Loucy (cell line): ENCODE data around the gene RGR.

ENCODE experiments used
- H2AFZ ChIP-seq: fragments of 200-600 bp; sonication (generic); 2 replicates; pipeline ENCODE4 v1.6.0; 2016; ENCODE audit warnings: antibody characterized with exemption, mild to moderate bottlenecking, low read length, moderate library complexity
- H3F3A ChIP-seq: fragments of 200-600 bp; 2 replicates; pipeline ENCODE4 v1.6.0; 2016; ENCODE audit warnings: antibody characterized with exemption, low read depth, mild to moderate bottlenecking
- H3K27me3 ChIP-seq: fragments of 200-600 bp; sonication (generic); 2 replicates; pipeline ENCODE4 v1.6.1; 2014; ENCODE audit warnings: low read length, mild to moderate bottlenecking; ENCODE audit not compliant: insufficient read depth, poor library complexity, severe bottlenecking
- H3K36me3 ChIP-seq: fragments of 200-600 bp; sonication (generic); 2 replicates; pipeline ENCODE4 v1.6.1; 2016; ENCODE audit warnings: low read length; ENCODE audit not compliant: insufficient read depth
- H3K4me1 ChIP-seq: fragments of 200-600 bp; sonication (generic); 2 replicates; pipeline ENCODE4 v1.5.1; 2014; ENCODE audit warnings: low read length, mild to moderate bottlenecking; ENCODE audit not compliant: insufficient read depth, poor library complexity, severe bottlenecking
- H3K4me2 ChIP-seq: fragments of 200-600 bp; sonication (generic); 2 replicates; pipeline ENCODE4 v1.6.0; 2014; ENCODE audit warnings: antibody characterized with exemption, low read length, low read depth, mild to moderate bottlenecking; ENCODE audit not compliant: poor library complexity, severe bottlenecking
- H3K4me3 ChIP-seq: fragments of 200-600 bp; sonication (generic); 2 replicates; pipeline ENCODE4 v1.5.1; 2014; ENCODE audit warnings: low read length, mild to moderate bottlenecking, mixed read lengths; ENCODE audit not compliant: poor library complexity, severe bottlenecking
- H3K79me2 ChIP-seq: fragments of 200-600 bp; sonication (generic); 2 replicates; pipeline ENCODE4 v1.6.1; 2014; ENCODE audit warnings: low read length; ENCODE audit not compliant: insufficient read depth
- H3K9ac ChIP-seq: fragments of 200-600 bp; sonication (generic); 2 replicates; pipeline ENCODE4 v1.6.0; 2014; ENCODE audit warnings: mild to moderate bottlenecking, low read depth, low read length, moderate library complexity; ENCODE audit not compliant: poor library complexity, severe bottlenecking
- H3K9me2 ChIP-seq: fragments of 200-600 bp; sonication (generic); replicated peaks from 2 replicates; pipeline ENCODE4 v1.6.1; 2016; ENCODE audit warnings: low read depth, low read length, mixed read lengths
- H3K9me3 ChIP-seq: fragments of 200-600 bp; sonication (generic); 2 replicates; pipeline ENCODE4 v1.6.1; 2014; ENCODE audit warnings: mild to moderate bottlenecking, antibody characterized with exemption, low read length, low read depth; ENCODE audit not compliant: insufficient read depth
- H4K20me1 ChIP-seq: fragments of 200-600 bp; sonication (generic); 2 replicates; pipeline ENCODE4 v1.6.0; 2014; ENCODE audit warnings: antibody characterized with exemption, low read length, mild to moderate bottlenecking; ENCODE audit not compliant: insufficient read depth, poor library complexity, severe bottlenecking
- CTCF ChIP-seq: fragments of 200-600 bp; sonication (generic); conservative IDR thresholded peaks from 2 replicates; pipeline ENCODE4 v1.5.1; 2014; ENCODE audit warnings: mild to moderate bottlenecking, antibody characterized with exemption, low read length
- EZH2phosphoT487 ChIP-seq: fragments of 200-600 bp; IDR thresholded peaks from 2 replicates; pipeline ENCODE4 v1.6.1; 2018; ENCODE audit warnings: antibody characterized with exemption, mild to moderate bottlenecking, moderate library complexity, borderline replicate concordance

The RGR gene

GRCh38 chr10:84296091-84296981 is 51.5 kb downstream of the RGR start:
- Histone ChIP-seq H4K20me1 (no peaks in the 10 kb centered on the region), H3K4me2 (no peak overlapping the region), H3K9me3 (no peaks in the 10 kb centered on the region), H3K27me3 (no peaks in the 10 kb centered on the region), H3K4me3 (no peak overlapping the region), H3K9me2 (no peaks in the 10 kb centered on the region), H2AFZ (no peak overlapping the region), H3K79me2 (no peaks in the 10 kb centered on the region), H3K36me3 (no peaks in the 10 kb centered on the region), H3F3A (no peaks in the 10 kb centered on the region), H3K9ac (no peak overlapping the region), H3K4me1 (no peaks in the 10 kb centered on the region)
- no peak for TF ChIP-seq CTCF
- TF ChIP-seq EZH2phosphoT487 = no peak

GRCh38 chr10:84298057-84298456 is 53.2 kb downstream of the RGR start:
- H4K20me1 ChIP-seq = no peaks in the 10 kb centered on the region
- H3K4me1 ChIP-seq = no peaks in the 10 kb centered on the region

GRCh38 chr10:84302223-84302622 is 57.4 kb downstream of the RGR start:
- Histone ChIP-seq H3K27me3 (no peaks in the 10 kb centered on the region), H2AFZ (no peak overlapping the region), H3K9me2 (no peaks in the 10 kb centered on the region), H3K4me3 (no peak overlapping the region), H3K4me1 (no peaks in the 10 kb centered on the region), H3K9ac (no peak overlapping the region), H3K9me3 (no peaks in the 10 kb centered on the region), H4K20me1 (no peaks in the 10 kb centered on the region), H3K36me3 (no peaks in the 10 kb centered on the region), H3K4me2 (no peak overlapping the region), H3F3A (no peaks in the 10 kb centered on the region), H3K79me2 (no peaks in the 10 kb centered on the region)
- TF ChIP-seq CTCF (no peak), EZH2phosphoT487 (no peak)

More at GRCh38 chr10:84298057-84298456, 53.2 kb downstream of the RGR start:
- Histone ChIP-seq H3K27me3 (no peaks in the 10 kb centered on the region), H3K4me3 (no peak overlapping the region), H3K9ac (no peak overlapping the region), H3K79me2 (no peaks in the 10 kb centered on the region), H3F3A (no peaks in the 10 kb centered on the region), H3K4me2 (no peak overlapping the region), H2AFZ (no peak overlapping the region), H3K36me3 (no peaks in the 10 kb centered on the region), H3K9me3 (no peaks in the 10 kb centered on the region), H3K9me2 (no peaks in the 10 kb centered on the region)
- TF ChIP-seq CTCF (no peak), EZH2phosphoT487 (no peak)
